Frontal cortex (tissue), 4 donors: ENCODE measurements around the gene BAHCC1. TPM values are rescaled to one million over a fixed set of nuclear protein-coding genes. Genes with fewer than 3 reads are reported as not detected.

ENCODE experiments used
- DNase-seq, 2 donors: peaks; one replicate each; pipeline ENCODE4 v3.0.0; 2012; ENCODE audit warnings: low spot score in 2 of 2
- FAIRE-seq: peaks from 2 replicates; lab custom pipeline; 2012; peaks lifted over from hg19 to GRCh38; lab: Jason Lieb, UNC
- total RNA-seq: library from RNA; depleted of rRNA; stranded (reverse); fragments of >200 nt; gene quantifications from one replicate; pipeline ENCODE4 v1.2.3, GENCODE V29; 2014
- donor health status: control.
- donor health status: control.
- donor health status: control.

The BAHCC1 gene
- total RNA-seq, 1 donor from 2014 or later = 5.7 TPM

DNA sequence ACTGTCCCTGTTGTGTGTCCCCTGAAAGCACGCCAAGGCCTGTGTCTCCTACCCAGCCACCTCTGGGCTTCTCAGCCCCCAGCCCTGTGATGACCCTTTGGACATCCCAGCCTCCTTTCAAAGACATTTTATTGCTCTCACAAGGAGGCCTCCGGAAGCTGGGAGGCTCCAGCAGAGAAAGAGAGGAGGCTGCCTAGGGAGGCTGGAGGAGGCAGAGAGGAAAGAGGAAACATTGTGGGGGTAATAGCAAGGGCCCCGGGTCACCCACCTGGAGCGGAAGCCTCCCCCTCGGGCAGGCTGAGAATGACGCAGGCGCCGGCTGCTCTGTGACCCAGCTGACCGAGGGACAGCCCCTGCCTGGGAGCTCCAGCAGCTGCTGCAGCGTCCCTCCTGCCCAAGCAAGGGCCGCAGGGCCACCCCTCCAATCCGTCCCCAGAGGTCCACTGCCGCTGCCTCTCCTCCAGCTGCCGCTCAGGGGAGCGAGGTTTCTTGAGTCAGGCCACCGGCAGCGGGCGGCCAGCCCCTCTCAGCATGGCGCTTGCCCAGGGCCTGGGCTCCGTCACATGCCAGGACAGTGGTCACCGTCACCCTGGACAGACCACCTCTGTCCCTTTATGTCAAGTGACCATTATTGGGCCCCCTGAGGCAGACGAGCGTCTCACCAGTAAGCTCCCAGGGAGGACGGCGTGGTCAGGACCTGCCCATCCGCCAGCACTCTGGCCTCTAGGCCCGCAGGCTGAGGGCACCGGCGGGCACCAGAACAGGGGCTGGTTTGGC lies 88.0 kb downstream of the BAHCC1 start:
- FAIRE-seq = no peak

GRCh38 chr17:81483862-81484194 lies 88.6 kb downstream of the BAHCC1 start:
- no peak for FAIRE-seq
- no peak for DNase-seq

More for the DNA sequence above, 88.0 kb downstream of the BAHCC1 start:
- no peak for DNase-seq

DNA sequence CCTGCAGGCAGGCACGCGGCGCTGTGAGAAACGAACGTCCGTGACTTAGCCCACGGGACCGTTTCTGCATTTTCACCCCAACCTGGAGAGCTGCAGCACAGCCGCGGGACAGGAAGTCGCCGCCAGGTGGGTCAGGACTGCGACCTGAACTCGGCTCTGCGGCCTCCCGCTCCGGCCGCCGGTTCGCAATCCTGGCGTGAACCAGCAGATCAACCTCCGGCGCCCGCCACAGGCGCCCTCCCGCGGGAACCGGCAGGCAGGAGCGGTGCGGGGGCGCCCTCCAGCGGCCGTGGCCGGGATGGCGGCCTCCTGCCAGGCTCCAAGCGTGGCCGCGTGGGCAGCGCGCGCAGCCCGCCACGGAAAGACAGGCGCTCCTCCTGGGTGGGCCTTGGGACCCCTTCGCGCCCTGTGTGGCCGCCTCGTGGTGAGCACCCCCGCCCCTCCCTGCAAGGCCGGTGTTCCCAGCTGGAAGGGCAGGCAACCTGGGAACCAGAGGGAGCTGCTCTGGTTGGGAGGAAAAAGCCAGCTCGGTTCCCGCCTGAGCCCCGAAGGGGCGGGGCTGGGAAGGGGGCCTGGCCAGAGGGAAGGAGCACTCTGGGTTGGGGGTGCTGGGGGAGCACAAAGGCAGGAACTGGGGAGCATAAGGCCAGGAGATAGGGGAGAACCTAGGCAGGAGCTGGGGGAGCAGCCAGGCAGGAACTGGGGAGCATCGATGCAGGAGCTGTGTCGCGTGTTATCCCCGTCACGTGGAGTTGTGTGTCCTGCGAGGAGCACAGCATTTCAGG lies 89.1 kb downstream of the BAHCC1 start:
- FAIRE-seq = no peak
- peak; percentile 88 to 90 for DNase-seq

DNA sequence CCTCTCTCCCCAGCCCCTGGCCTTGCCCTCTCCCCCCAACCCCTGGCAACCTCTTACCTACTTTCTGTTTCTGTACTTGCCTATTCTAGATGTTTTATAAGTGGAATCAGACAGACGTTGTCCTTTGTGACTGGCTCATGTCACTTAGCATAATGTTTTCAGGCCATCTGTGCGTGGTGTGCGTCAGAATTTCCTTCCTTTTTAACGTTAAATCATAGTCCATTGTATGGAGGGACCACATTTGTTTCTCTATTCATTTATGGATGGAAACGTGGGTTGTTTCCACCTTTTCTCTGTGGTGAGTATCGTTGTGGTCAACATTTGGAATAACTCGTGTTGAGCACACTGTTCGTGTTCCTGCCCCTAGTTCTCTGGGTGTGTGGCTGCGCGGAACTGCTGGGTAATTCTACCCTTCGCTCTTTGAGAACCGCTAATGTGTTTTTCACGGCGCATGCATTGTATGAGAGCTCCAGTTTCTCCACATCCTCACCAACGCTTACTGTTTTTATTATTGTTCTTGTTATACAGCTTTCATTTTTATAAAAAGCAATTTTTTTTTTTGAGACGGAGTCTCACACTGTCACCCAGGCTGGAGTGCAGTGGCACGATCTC lies 91.0 kb downstream of the BAHCC1 start:
- DNase-seq (no peak), FAIRE-seq (no peak)

DNA sequence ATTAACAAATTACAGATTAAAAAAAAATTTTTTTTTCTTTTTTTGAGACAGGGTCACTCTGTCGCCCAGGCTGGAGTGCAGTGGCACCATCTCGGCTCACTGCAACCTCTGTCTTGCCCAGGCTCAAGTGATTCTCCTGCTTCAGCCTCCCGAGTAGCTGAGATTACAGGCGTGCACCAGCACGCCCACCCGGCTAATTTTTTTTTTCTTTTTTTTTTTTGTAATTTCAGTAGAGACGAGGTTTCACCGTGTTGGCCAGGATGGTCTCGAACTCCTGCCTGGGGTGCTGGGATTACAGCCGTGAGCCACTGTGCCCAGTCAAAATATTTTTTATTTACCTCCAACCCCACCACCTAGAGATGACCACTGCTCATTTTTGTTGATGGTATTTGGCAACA lies 91.8 kb downstream of the BAHCC1 start:
- DNase-seq (no peak), FAIRE-seq (no peak)

DNA sequence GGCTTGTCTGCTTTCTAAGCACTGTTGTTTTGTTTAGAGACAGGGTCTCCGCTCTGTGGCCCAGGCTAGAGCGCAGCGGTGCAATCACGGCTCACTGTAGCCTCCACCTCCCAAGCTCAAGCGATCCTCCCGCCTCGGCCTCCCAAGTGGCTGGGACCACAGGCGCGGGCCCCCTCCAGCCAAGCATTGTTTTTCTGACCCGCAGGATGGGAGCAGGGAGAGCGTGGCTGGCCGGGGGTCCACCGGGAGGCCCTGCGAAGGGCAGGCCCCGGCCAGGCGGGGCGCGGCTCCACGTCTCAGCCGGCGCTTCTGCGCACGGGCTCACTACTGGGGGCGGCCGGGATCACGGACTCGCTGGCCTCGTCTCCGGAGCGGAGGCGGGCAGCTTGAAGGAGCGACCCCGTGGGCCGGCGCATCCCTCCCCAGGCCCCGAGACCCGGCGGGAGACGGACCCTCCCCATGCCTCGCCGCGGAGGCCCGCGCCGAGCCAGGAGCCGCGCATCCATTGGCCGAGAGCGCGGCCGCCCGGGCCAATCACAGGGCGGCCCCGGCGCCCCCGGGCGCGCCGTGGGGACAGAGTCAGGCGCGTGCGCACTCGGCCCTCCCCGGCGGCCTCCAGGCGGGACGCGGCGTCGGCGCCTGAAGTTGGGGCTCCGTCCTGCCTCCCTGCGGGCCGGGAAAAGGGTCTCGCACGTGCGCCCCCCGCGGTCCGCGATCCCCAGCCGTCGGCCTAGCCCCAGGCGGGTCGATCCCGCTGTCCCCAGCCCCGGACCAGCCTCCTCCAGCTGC lies 92.4 kb downstream of the BAHCC1 start:
- DNase-seq (peak; percentile 98), FAIRE-seq (no peak)

GRCh38 chr17:81488276-81488860 lies 93.1 kb downstream of the BAHCC1 start:
- DNase-seq = no peak
- no peak for FAIRE-seq

DNA sequence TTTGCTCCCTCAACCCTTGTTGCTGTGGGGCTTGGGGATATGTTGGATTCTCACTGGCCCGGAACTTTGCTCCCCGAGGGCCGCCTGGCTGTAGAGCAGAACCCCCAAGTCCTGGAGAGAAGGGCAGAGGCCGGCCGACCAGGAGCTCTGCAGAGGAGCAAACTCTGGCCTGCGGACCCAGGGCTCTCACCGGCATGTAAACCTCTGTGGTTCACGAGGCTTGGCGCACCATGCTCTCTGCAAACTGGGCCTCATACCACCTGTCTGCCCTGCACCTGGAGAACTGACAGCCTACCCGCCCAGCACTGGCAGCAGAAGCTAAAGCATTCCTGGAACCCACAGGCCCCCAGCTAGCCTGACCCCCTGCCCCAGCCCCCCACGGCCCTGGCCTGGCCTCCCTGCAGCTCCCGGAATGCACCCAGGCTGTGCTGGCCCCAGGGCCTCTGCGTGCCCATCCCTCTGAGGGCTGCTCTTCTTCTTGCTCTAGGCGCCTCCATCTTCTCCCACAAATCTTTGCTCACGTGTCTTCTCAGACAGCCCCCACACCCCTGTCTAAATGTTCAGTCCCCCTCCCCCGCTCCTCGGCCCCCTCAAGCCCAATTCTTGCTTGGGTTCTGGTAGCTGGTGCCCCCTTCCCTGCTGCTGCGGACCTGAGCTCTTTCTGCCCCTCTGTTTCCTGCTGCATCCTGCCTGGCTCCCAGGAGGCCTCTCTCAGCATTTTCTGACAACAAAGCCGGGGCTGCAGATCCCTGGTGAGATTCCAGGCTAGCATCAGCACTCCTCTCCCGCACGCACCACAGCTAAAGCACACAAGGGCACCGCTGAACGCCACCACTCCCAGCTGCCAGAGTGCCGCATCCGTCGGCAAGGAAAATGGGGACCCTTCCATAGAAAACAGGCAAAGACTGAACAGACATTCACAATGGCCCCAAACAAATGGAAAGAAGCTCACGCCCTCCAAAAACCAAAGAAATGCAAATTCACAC lies 94.0 kb downstream of the BAHCC1 start:
- DNase-seq (no peak), FAIRE-seq (no peak)

GRCh38 chr17:81489998-81490992 lies 95.0 kb downstream of the BAHCC1 start:
- no peak for FAIRE-seq
- no peak for DNase-seq

- no peak for FAIRE-seq
- no peak for DNase-seq
Measured at GRCh38 chr17:81491181-81491581, 95.9 kb downstream of the BAHCC1 start.

DNA sequence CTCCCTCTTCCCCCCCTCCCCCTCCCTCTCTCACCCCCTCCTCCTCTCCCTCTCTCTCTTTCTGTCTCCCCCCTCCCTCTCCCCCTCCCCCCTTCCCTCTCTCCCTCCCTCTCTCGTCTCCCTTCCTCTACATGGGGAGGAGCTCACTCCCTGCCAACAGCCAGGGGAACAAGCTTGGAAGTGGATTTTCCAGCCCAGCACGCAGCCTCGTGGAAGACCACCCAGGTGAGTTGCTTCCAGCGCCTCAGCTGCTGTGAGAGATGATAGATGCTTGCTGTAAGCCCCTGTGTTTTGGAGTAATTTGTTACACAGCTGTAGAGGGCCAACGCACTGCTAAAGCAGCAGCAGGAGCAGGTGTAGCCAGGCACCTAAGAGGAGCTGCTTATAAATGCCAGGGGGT lies 96.5 kb downstream of the BAHCC1 start:
- FAIRE-seq (no peak), DNase-seq (no peak)

DNA sequence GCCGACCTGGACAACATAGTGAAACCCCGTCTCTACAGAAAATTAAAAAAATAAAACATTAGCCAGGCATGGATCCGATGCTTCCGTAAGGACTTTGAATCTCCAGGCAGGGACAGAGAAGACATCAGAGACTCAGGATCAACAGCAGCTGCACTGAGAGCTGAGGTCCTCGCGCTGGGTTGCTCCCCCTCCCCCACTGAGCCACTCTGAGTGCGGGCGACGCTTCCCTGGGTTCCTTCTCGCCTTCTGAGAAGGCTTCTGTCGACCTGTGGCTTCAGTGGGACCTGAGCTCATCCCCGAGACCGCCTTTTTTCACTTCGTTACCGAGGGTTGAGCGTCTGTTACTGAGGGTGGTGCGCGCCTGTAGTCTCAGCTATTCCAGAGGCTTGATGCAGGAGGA lies 96.9 kb downstream of the BAHCC1 start:
- no peak for DNase-seq
- FAIRE-seq = no peak

GRCh38 chr17:81492706-81493105 lies 97.4 kb downstream of the BAHCC1 start:
- FAIRE-seq = no peak
- no peak for DNase-seq

DNA sequence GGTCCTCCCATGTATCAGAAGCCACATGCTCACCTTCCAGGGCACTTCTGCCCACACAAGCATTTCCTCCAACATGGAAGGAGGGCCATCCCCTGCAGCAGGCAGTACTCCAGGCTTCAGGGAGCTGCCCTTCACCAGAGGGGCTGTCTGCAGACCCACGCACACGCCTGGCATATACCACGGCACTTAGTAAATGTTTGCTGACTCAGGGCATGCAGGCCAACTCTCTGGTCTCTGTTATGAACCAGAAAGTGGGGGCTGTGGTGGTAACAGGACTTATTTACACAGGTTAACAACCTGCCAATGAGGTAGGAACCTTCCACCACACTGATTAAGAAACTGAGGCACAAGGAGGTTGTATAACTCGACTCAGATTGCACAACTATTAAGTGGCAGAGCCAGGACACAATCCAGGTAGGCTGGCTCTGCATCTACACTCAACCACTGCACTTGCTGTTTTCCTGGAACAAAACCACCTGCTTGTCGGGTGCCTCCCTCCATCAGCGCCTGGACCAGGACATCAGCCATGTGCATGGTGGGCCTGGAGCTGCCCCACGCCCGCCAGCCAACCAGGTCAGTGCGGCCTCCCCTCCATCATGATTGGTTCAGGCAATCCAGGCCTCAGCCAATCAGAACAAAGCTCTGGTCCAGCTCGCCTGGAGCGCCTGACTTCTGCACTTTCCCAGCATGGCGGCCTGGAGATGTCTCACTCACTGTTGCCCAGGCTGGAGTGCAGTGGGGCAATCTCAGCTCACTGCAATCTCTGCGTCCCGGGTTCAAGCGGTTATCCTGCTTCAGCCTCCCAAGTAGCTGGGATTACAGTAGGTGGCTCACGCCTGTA lies 98.2 kb downstream of the BAHCC1 start:
- FAIRE-seq (no peak), DNase-seq (no peak)

DNA sequence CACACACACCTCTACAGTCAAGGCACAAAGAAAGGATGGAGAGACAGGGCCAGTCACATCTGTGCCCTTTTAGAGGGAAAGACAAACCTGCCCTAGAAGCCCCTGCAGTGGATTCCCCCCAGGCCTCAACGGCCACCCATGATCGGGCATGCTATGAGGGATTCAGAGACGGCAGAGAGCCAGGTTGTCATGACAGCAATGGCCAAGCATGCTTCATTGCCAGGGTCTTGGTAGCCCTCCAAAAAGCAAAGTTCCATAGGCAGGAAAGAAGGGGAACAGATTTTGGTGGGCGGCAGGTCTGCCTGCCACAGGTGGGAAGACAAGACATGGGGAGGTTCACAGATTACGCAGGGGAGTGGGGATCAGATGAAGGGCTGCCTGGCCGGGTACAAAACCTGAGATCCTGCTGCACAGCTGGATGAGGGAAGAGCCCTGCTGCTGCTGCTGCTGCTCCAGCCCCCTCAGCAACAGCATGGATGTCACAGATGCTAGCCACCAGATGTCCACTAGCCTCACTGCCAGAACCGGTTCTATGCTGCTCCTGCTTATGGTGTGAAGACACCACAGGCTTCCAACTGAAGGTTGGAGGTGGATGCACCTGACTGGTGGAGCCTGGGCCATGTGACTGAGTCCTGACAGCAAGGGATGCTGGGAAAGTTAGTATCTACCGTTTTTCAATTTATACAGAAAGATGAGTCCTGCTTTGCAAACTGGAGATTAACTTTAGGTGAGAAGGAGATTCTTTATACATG lies 99.5 kb downstream of the BAHCC1 start:
- FAIRE-seq (no peak), DNase-seq (no peak)
